B cell (primary cell): ENCODE results near the gene EDARADD. TPM values are rescaled to one million over a fixed set of nuclear protein-coding genes. Genes with fewer than 3 reads are reported as not detected.

Source experiments
- ATAC-seq: fragments of 200-7000 bp; cut with Tn5 transposase; one replicate; pipeline ENCODE4 v1.10.0; 2021; ENCODE audit warnings: low read depth, mild to moderate bottlenecking, moderate number of reproducible peaks, moderate library complexity
- CTCF ChIA-PET: fragments of 350-600 bp; sonication (Branson Sonifier 250); formaldehyde crosslinking; loops from one replicate; lab custom pipeline; 2021; ENCODE audit warnings: antibody characterized with exemption, inconsistent platforms; lab: Charles Lee
- POLR2A ChIA-PET: fragments of 350-600 bp; sonication (Branson Sonifier 250); formaldehyde crosslinking; loops from one replicate; lab custom pipeline; 2021; ENCODE audit warnings: antibody characterized with exemption; lab: Charles Lee
- DNase-seq: peaks from one replicate; pipeline ENCODE4 v3.0.0; 2013
- H2AFZ ChIP-seq: 2 replicates; pipeline ENCODE4 v1.6.1; 2012; ENCODE audit warnings: mild to moderate bottlenecking, low read depth, low read length; ENCODE audit not compliant: insufficient read depth, poor library complexity, severe bottlenecking
- H3K27ac ChIP-seq, 2 donors: 1 replicate in 1 of 2; 2 replicates in 1 of 2; pipeline ENCODE4 v1.5.1; 2012 to 2013; ENCODE audit warnings: low read length in 2 of 2, mild to moderate bottlenecking in 2 of 2, moderate library complexity in 1 of 2
- H3K27me3 ChIP-seq, 4 experiments: fragments of 200-600 bp in 1 of 4; sonication (generic) in 1 of 4; replicated peaks in 1 of 4; 1 replicate in 2 of 4; 2 replicates in 2 of 4; pipeline versions ENCODE4 v1.6.1 to v1.7.0; 2013 to 2016; ENCODE audit warnings: low read length in 3 of 4, mild to moderate bottlenecking in 2 of 4, mixed read lengths in 1 of 4, moderate library complexity in 1 of 4; ENCODE audit not compliant: insufficient read depth in 4 of 4, control insufficient read depth in 3 of 4; ENCODE audit errors: control extremely low read depth in 1 of 4
- H3K36me3 ChIP-seq, 2 experiments: replicated peaks in 1 of 2; 1 replicate in 1 of 2; 2 replicates in 1 of 2; pipeline versions ENCODE4 v1.6.1 to v1.7.1; 2013; ENCODE audit warnings: low read length in 1 of 2; ENCODE audit not compliant: insufficient read depth in 2 of 2, control insufficient read depth in 1 of 2; ENCODE audit errors: control extremely low read depth in 1 of 2, extremely low read depth in 1 of 2
- H3K4me1 ChIP-seq, 2 donors: fragments of 200-600 bp in 1 of 2; sonication (generic) in 1 of 2; 1 replicate in 1 of 2; 2 replicates in 1 of 2; pipeline versions ENCODE4 v1.5.1 to v1.6.1; 2013 to 2017; ENCODE audit warnings: low read length in 2 of 2; ENCODE audit not compliant: control insufficient read depth in 2 of 2, insufficient read depth in 2 of 2
- H3K4me2 ChIP-seq: replicated peaks from 2 replicates; pipeline ENCODE3; 2012; ENCODE audit warnings: mild to moderate bottlenecking, low read depth, low read length; ENCODE audit not compliant: poor library complexity, severe bottlenecking
- H3K4me3 ChIP-seq, 5 experiments: fragments of 200-600 bp in 1 of 5; sonication (generic) in 1 of 5; 1 replicate in 3 of 5; 2 replicates in 2 of 5; pipeline versions ENCODE4 v1.5.1 to v1.7.0; 2011 to 2016; ENCODE audit warnings: low read length in 4 of 5, mild to moderate bottlenecking in 4 of 5, low read depth in 2 of 5, control low read depth in 1 of 5, moderate library complexity in 1 of 5; ENCODE audit not compliant: insufficient read depth in 1 of 5; ENCODE audit errors: control extremely low read depth in 1 of 5, extremely low read depth in 1 of 5
- H3K79me2 ChIP-seq: fragments of 200-600 bp; sonication (generic); one replicate; pipeline ENCODE4 v1.6.0; 2016; ENCODE audit warnings: low read length; ENCODE audit not compliant: control insufficient read depth, insufficient read depth
- H3K9ac ChIP-seq: fragments of 200-600 bp; sonication (generic); 2 replicates; pipeline ENCODE4 v1.6.1; 2017; ENCODE audit warnings: mild to moderate bottlenecking, low read length, moderate library complexity
- H3K9me3 ChIP-seq, 3 donors: one replicate each; pipeline versions ENCODE4 v1.6.1 to v1.7.1; 2013; ENCODE audit warnings: low read length in 2 of 3; ENCODE audit not compliant: control insufficient read depth in 2 of 3, insufficient read depth in 1 of 3; ENCODE audit errors: control extremely low read depth in 1 of 3
- H4K20me1 ChIP-seq: 2 replicates; pipeline ENCODE4 v1.6.0; 2012; ENCODE audit warnings: mild to moderate bottlenecking, low read length; ENCODE audit not compliant: insufficient read depth, control insufficient read depth, poor library complexity, severe bottlenecking
- H3K27ac Mint-ChIP-seq: one replicate; pipeline ENCODE4 v1.8.0; 2021; ENCODE audit warnings: mixed read lengths
- H3K27me3 Mint-ChIP-seq: one replicate; pipeline ENCODE4 v1.8.0; 2021; ENCODE audit warnings: mixed read lengths
- H3K4me1 Mint-ChIP-seq: one replicate; pipeline ENCODE4 v1.8.0; 2021; ENCODE audit warnings: mixed read lengths
- H3K4me3 Mint-ChIP-seq: one replicate; pipeline ENCODE4 v1.8.0; 2021; ENCODE audit warnings: mixed read lengths
- H3K9me3 Mint-ChIP-seq: one replicate; pipeline ENCODE4 v1.8.0; 2022; ENCODE audit warnings: mixed read lengths; ENCODE audit not compliant: insufficient read depth
- CTCF ChIP-seq: fragments of 200-600 bp; IDR thresholded peaks from one replicate; pipeline ENCODE4 v1.8.0; 2022; ENCODE audit warnings: antibody characterized with exemption, mild to moderate bottlenecking
- EZH2 ChIP-seq: IDR thresholded peaks from 2 replicates; pipeline ENCODE4 v1.6.1; 2012; ENCODE audit warnings: borderline replicate concordance, low read depth, mild to moderate bottlenecking, moderate library complexity, low read length; ENCODE audit not compliant: insufficient read depth, poor library complexity, severe bottlenecking
- WGBS: methylation state at CpG from one replicate; pipeline ENCODE4 v1.1.5; 2013; ENCODE audit warnings: missing lambda C conversion rate; ENCODE audit not compliant: insufficient coverage; 5-methylcytosine and 5-hydroxymethylcytosine counted together
- intact Hi-C: fragments of 100-400 bp; cut with micrococcal nuclease; formaldehyde crosslinking; loops from one replicate; pipeline ENCODE4 v1.10.0; 2022
- polyA plus RNA-seq: library from polyadenylated mRNA; depleted of rRNA; stranded (reverse); fragments of >200 nt; gene quantifications from 2 replicates; pipeline ENCODE4 v1.2.3, GENCODE V29; 2012
- total RNA-seq, 2 donors: library from RNA; stranded (reverse); fragments of 120-200 nt in 1 of 2; gene quantifications; 1 replicate in 1 of 2; 2 replicates in 1 of 2; pipeline versions ENCODE4 v1.2.3 to v1.2.4, GENCODE V29; 2013 to 2022

EDARADD gene
- total and polyA plus RNA-seq, 2 donors (not counting 1 experiment from before 2014, with no cell fraction given) = 0.15 TPM; not detected in 1

GRCh38 chr1:236467327-236467641, 73.2 kb downstream of the EDARADD start:
- H2AFZ ChIP-seq = no peak overlapping the region
- no peak for DNase-seq
- no peak for ATAC-seq
- POLR2A ChIA-PET = no interaction called here
- H3K79me2 ChIP-seq = no peaks in the 10 kb centered on the region
- H3K4me1 Mint-ChIP-seq = peaks cover 21% of the 10 kb centered on the region
- no peaks in the 10 kb centered on the region for H3K9me3 Mint-ChIP-seq
- no peak overlapping the region for H3K27ac ChIP-seq
- no peak overlapping the region for H3K4me2 ChIP-seq
- TF ChIP-seq CTCF (no peak), EZH2 (no peak)
- H3K9ac ChIP-seq = no peak overlapping the region
- H3K27me3 Mint-ChIP-seq = peaks cover 50% of the 10 kb centered on the region
- WGBS = no CpG with 5 or more reads among the region's 5 CpGs
- intact Hi-C loops = no loop called here
- H3K27ac Mint-ChIP-seq = no peak overlapping the region
- CTCF ChIA-PET = interaction anchor here (0.6 kb wide), 1 partner anchor 31 kb away, joined by 3 read pairs; no protein-coding TSS in a partner anchor
- no peaks in the 10 kb centered on the region for H3K9me3 ChIP-seq
- H4K20me1 ChIP-seq = no peaks in the 10 kb centered on the region
- peaks cover 0 to 26% (median 4%) of the 10 kb centered on the region in 4 experiments for H3K27me3 ChIP-seq
- no peaks in the 10 kb centered on the region for H3K36me3 ChIP-seq
- no peak overlapping the region for H3K4me3 ChIP-seq
- H3K4me3 Mint-ChIP-seq = no peak overlapping the region
- peaks cover 22% of the 10 kb centered on the region in 2 donors for H3K4me1 ChIP-seq

- H3K27me3 Mint-ChIP-seq = peaks cover 44% of the 10 kb centered on the region
- H3K4me1 Mint-ChIP-seq = peaks cover 21% of the 10 kb centered on the region
- Histone ChIP-seq H2AFZ (no peak overlapping the region), H3K4me1 (peaks cover 22% of the 10 kb centered on the region in 2 donors), H3K27ac (no peak overlapping the region), H3K36me3 (no peaks in the 10 kb centered on the region), H3K27me3 (peaks cover 0 to 27% (median 3%) of the 10 kb centered on the region in 4 experiments), H3K9ac (no peak overlapping the region), H3K9me3 (no peaks in the 10 kb centered on the region), H3K4me2 (no peak overlapping the region), H3K79me2 (no peaks in the 10 kb centered on the region), H4K20me1 (no peaks in the 10 kb centered on the region), H3K4me3 (no peak overlapping the region)
- H3K4me3 Mint-ChIP-seq = no peak overlapping the region
- intact Hi-C loops = no loop called here
- no peak for DNase-seq
- TF ChIP-seq CTCF = no peak
- no peak for TF ChIP-seq EZH2
- ChIA-PET POLR2A (no interaction called here), CTCF (no interaction called here)
- H3K27ac Mint-ChIP-seq = no peak overlapping the region
- ATAC-seq = no peak
- WGBS = no CpG with 5 or more reads among the region's 4 CpGs
- H3K9me3 Mint-ChIP-seq = no peaks in the 10 kb centered on the region
These were observed 74.5 kb downstream of the EDARADD start for GRCh38 chr1:236468625-236469024.
